ENCODE measurements around the gene CDH15. TPM values are rescaled to one million over a fixed set of nuclear protein-coding genes. Genes with fewer than 3 reads are reported as not detected.
A peak's percentile ranks its signal among the peaks of the same experiment; 100 is the strongest.

The CDH15 gene
- total and polyA plus RNA-seq, 2 of the 13 experiments (the other 11 are each of a cell fraction or from before 2014, with no cell fraction given), result 0.74 to 2.2 TPM

- 0 out of 2 replicates have a peak, but pooled peaks have one; percentile 8 for TF ChIP-seq ZNF281 (CRISPR knock-in tag; IDR thresholded peaks at IDR 0.05; ENCODE audit: borderline replicate concordance)
- no peak for TF ChIP-seq NFIB (CRISPR knock-in tag; IDR thresholded peaks at IDR 0.05; ENCODE audit: borderline replicate concordance)
- 0 out of 2 replicates have a peak, but pooled peaks have one; percentile 43 for TF ChIP-seq ZNF605 (CRISPR knock-in tag; IDR thresholded peaks at IDR 0.05)
- no peak for TF ChIP-seq ZNF180 (CRISPR knock-in tag; IDR thresholded peaks at IDR 0.05; ENCODE audit: borderline replicate concordance, low read depth)
- no peak for TF ChIP-seq RNF2 (conservative IDR thresholded peaks at IDR 0.05; ENCODE audit: low read depth)
- no peak for TF ChIP-seq ZNF10 (CRISPR knock-in tag; IDR thresholded peaks at IDR 0.05; ENCODE audit: borderline replicate concordance, low read depth)
- no peak for TF ChIP-seq ZFP62 (CRISPR knock-in tag; IDR thresholded peaks at IDR 0.05)
- TF ChIP-seq MTA3 (CRISPR knock-in tag; IDR thresholded peaks at IDR 0.05), result no peak
- TF ChIP-seq ZMAT3 (CRISPR knock-in tag; conservative IDR thresholded peaks at IDR 0.05), result no peak
- no peak for TF ChIP-seq HBP1 (CRISPR knock-in tag; IDR thresholded peaks at IDR 0.05; ENCODE audit: low read depth)
- no peak for TF ChIP-seq IKZF4 (CRISPR knock-in tag; IDR thresholded peaks at IDR 0.05; ENCODE audit: borderline replicate concordance, low read depth, not compliant biosample characterization)
- TF ChIP-seq ZSCAN22 (CRISPR knock-in tag; IDR thresholded peaks at IDR 0.05), result no peak
- TF ChIP-seq KDM2A (CRISPR knock-in tag; IDR thresholded peaks at IDR 0.05; ENCODE audit: borderline replicate concordance, low read depth), result peak; percentile 77; the same call in 1 of the 2 replicates
- TF ChIP-seq EEA1 (CRISPR knock-in tag; IDR thresholded peaks at IDR 0.05; ENCODE audit: borderline replicate concordance), result no peak
- TF ChIP-seq RELA (CRISPR knock-in tag; IDR thresholded peaks at IDR 0.05), result no peak
- no peak for TF ChIP-seq CREM (IDR thresholded peaks at IDR 0.05)
- no peak for TF ChIP-seq CREM (CRISPR knock-in tag; IDR thresholded peaks at IDR 0.05)
- TF ChIP-seq NKX3-1 (CRISPR knock-in tag; IDR thresholded peaks at IDR 0.05), result no peak
- TF ChIP-seq ZNF562 (CRISPR knock-in tag; IDR thresholded peaks at IDR 0.05; ENCODE audit: borderline replicate concordance), result no peak
- no peak for TF ChIP-seq SRSF4 (IDR thresholded peaks at IDR 0.05; ENCODE audit: low read depth, low read length, poor library complexity, severe bottlenecking)
- TF ChIP-seq GATA4 (IDR thresholded peaks at IDR 0.05; ENCODE audit: borderline replicate concordance, low read depth), result no peak
- TF ChIP-seq KLF9 (CRISPR knock-in tag; IDR thresholded peaks at IDR 0.05; ENCODE audit: low read depth), result no peak
- no peak for TF ChIP-seq SRSF1 (optimal IDR thresholded peaks at IDR 0.05; ENCODE audit: low read depth, low read length)
- no peak for TF ChIP-seq PCBP1 (IDR thresholded peaks at IDR 0.05; ENCODE audit: borderline replicate concordance, low read depth, low read length)
- TF ChIP-seq RBAK (CRISPR knock-in tag; IDR thresholded peaks at IDR 0.05), result no peak
- TF ChIP-seq ZIK1 (CRISPR knock-in tag; IDR thresholded peaks at IDR 0.05; ENCODE audit: borderline replicate concordance, low read depth), result no peak
- TF ChIP-seq ZNF737 (CRISPR knock-in tag; IDR thresholded peaks at IDR 0.05; ENCODE audit: borderline replicate concordance), result no peak
- TF ChIP-seq PAX8 (CRISPR knock-in tag; IDR thresholded peaks at IDR 0.05; ENCODE audit: borderline replicate concordance), result no peak
These were observed 45.0 kb downstream of the CDH15 start (continued) for GRCh38 chr16:89216315-89217137.
